ENCODE measurements around the gene IMP4. TPM values are rescaled to one million over a fixed set of nuclear protein-coding genes. Genes with fewer than 3 reads are reported as not detected.

IMP4 gene
- total RNA-seq, 1 donor from 2014 or later, result 55.7 TPM

DNA sequence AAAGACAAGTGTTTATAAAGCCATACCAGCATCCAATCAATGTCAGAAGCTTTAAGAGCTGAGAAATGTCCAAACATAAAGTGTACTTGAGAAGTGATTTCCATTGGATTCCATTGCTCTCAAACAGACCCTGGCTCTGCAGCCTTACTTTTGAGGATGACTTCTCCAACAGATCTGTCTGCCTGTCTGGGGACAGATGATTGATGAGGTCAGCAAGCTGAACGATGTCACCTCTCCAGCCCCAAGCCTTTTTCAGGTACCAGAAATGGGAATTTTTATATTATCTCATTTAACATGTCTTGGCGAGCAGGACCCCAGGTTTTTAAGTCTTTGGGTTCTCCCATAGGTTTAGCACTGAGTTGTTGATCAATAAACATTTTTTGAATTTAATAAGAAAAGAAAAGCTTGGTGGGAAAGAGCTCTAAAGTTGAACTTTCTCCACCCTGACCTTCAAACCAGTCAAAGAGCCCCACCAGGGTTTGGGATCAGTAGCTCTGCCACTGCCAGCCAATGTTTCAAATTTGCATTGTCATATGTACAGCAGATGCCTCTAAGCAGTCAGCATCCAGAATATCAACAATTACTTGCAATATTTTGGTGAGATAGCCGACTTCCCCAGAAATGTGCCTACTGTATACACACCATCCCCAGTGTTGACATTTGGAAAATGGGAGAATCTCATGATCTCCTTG is 35.7 kb downstream of the IMP4 start:
- no peaks in the 10 kb centered on the region for H3K36me3 ChIP-seq
- no peak for DNase-seq

GRCh38 chr2:130378898-130379214 is 36.2 kb downstream of the IMP4 start:
- TF ChIP-seq CTCF (IDR thresholded peaks at IDR 0.05), result no peak
- no peaks in the 10 kb centered on the region for H3K9me3 ChIP-seq
- no peaks in the 10 kb centered on the region for H3K27me3 ChIP-seq
- H3K36me3 ChIP-seq, result no peaks in the 10 kb centered on the region
- ATAC-seq (no peak), DNase-seq (no peak)
- H3K4me1 ChIP-seq, result peaks cover 4% of the 10 kb centered on the region
- intact Hi-C loops (cut with DNase I), result no loop called here
- H3K4me3 ChIP-seq, result no peak overlapping the region
- no peak overlapping the region for H3K27ac ChIP-seq

More for the DNA sequence above, 35.7 kb downstream of the IMP4 start:
- intact Hi-C loops (cut with DNase I), result no loop called here
- Histone ChIP-seq H3K4me3 (no peak overlapping the region), H3K9me3 (no peaks in the 10 kb centered on the region), H3K27ac (no peak overlapping the region), H3K27me3 (no peaks in the 10 kb centered on the region), H3K4me1 (peaks cover 7% of the 10 kb centered on the region)
- no peak for ATAC-seq
- no peak for TF ChIP-seq CTCF (IDR thresholded peaks at IDR 0.05)

DNA sequence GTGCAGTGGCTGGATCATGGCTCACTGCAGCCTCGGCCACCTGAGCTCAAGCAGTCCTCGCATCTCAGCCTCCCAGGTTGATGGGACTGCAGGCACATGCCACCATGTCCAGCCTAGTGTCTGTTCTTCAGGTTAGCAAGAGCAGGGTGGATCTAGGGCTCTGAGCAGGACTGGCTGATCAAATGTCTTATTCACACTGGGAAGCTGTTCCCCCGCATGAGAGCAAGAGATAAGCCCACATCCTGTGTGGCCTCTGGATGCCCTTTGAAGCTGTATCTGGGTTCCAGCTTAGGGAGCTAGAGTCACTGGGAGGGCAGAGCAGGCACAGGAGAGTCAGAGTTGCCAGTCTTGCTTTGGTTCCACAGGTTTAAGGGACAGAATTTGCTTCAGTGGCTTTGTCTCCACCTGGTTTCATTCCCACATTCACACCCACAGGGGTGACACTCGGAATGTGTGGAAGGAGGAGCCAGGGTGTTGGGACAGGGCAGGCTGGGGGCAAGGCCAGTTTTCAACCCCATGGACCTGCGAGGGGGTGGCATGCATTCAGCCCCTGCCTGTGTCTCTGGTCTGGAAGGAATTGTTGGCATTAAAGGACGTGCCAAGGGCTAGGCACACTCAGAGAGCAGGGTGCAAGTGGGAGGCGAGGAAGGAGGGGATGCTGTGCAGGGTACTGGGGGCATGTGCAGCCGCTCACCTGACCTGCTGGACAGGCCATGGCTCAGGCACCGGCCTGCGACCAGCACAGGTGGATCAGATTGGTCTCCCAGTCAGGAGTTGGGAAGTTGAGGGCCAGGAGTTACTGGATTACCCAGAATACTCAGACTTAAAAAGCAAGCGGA is 37.6 kb downstream of the IMP4 start:
- H3K36me3 ChIP-seq, result no peaks in the 10 kb centered on the region
- H3K4me1 ChIP-seq, result no peaks in the 10 kb centered on the region
- no peak for DNase-seq
- no peak overlapping the region for H3K4me3 ChIP-seq
- no peaks in the 10 kb centered on the region for H3K9me3 ChIP-seq
- TF ChIP-seq CTCF (IDR thresholded peaks at IDR 0.05), result no peak
- no peak for ATAC-seq
- no peaks in the 10 kb centered on the region for H3K27me3 ChIP-seq
- intact Hi-C loops (cut with DNase I), result no loop called here
- H3K27ac ChIP-seq, result no peak overlapping the region

GRCh38 chr2:130381145-130381544 is 38.4 kb downstream of the IMP4 start:
- no peak for TF ChIP-seq CTCF (IDR thresholded peaks at IDR 0.05)
- no peak for ATAC-seq
- no peak for DNase-seq
- Histone ChIP-seq H3K27ac (no peak overlapping the region), H3K4me3 (no peak overlapping the region), H3K36me3 (no peaks in the 10 kb centered on the region), H3K27me3 (no peaks in the 10 kb centered on the region), H3K4me1 (peaks cover 2% of the 10 kb centered on the region), H3K9me3 (no peaks in the 10 kb centered on the region)
- intact Hi-C loops (cut with DNase I), result no loop called here

- intact Hi-C loops (cut with DNase I), result no loop called here
- no peak for ATAC-seq
- no peaks in the 10 kb centered on the region for H3K36me3 ChIP-seq
- TF ChIP-seq CTCF (IDR thresholded peaks at IDR 0.05), result no peak
- H3K27ac ChIP-seq, result no peak overlapping the region
- peaks cover 7% of the 10 kb centered on the region for H3K4me1 ChIP-seq
- DNase-seq, result no peak
- H3K9me3 ChIP-seq, result no peaks in the 10 kb centered on the region
- no peaks in the 10 kb centered on the region for H3K27me3 ChIP-seq
- H3K4me3 ChIP-seq, result no peak overlapping the region
Measured at GRCh38 chr2:130381619-130382018, 38.9 kb downstream of the IMP4 start.
